Raji (cell line): ENCODE measurements around the gene UBE2L3.

Source experiments
- POLR2A ChIP-seq: IDR thresholded peaks from 2 replicates; pipeline ENCODE4 v1.6.1; 2011; ENCODE audit warnings: low read depth, low read length, control low read depth; ENCODE audit not compliant: insufficient read depth

The UBE2L3 gene

DNA sequence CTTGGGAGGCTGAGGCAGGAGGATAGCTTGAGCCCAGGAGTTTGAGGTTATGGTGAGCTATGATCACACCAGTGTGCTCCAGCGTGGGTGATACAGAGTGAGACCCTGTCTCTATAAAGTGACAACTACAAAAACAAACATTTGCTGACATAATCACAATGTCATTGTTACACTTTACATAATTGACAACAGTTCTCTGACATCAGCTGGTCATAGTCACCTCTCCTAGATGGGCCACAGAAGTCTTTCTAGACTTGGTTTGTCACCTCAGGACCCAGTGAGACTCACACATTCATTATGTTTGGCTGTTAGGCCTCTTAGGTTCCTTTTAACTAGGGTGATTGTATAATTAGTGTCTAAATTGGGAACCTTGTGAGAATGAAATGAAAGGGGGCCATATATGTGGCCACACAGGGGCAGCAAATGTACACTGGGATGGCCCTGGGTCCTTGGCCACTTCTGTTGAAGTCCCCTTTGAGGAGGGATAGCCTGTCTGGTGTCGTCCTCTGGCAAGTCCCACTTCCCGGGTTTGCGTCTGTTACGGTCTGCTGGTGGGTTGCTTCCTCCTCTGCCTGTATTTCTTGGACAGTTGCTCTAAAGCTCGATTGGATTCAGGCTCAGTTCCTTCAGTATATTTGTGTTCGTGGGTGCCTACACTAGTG lies 92.5 kb downstream of the UBE2L3 start:
- no peak for TF ChIP-seq POLR2A

DNA sequence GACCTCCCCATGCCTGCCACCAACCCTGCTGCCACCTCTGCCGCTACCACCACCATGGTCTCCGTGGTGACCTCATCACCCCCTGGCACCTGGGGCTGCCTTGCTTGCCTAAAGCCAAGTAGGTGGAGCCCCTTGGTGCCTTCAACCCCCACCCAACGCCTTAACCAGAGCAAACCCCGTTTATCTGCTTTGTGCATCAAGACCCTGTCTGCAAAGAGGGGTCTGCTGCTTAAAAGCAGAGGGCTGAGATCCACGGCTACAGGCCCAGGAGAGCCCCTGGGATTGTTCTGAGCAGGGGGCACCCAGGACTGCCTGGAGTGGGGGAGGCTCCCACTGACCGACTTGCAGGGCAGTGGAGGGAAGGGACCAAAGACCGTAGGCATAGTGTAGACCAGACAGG lies 93.4 kb downstream of the UBE2L3 start:
- no peak for TF ChIP-seq POLR2A

DNA sequence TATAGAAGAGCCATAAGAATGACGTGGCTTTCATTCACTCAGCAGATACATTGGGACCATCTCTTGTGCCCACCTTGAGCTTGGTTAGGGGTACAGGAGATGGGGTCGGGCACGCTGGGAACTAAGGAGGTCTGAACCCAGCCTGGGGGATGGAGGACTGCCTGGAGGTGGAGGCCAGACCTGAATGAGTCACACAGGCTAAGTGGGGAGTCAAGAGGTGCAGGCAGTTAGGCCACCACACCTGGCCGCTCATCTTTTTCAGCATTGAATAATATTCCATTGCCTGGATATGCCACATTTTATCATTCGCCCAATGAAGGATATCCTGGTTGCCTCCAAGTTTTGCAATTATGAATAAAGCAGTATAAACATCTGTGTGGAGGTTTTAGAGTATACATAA lies 94.5 kb downstream of the UBE2L3 start:
- no peak for TF ChIP-seq POLR2A

DNA sequence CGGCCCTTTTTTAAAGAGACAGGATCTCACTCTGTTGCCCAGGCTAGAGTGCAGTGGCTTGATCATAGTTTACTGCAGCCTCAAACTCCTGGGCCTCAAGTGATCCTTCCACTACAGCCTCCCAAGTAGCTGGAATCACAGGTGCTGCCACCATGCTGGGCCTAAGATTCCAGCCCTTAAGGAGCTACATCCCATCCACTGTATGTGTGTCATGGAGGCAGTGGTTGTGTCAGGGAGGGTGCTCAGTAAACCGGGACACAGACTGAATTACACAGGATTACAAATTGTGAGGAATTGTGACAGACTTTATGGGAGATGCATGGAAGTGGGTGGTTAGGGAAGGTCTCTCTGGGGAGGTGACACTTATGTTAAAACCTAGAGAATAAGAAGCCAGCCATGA lies 96.2 kb downstream of the UBE2L3 start:
- no peak for TF ChIP-seq POLR2A

DNA sequence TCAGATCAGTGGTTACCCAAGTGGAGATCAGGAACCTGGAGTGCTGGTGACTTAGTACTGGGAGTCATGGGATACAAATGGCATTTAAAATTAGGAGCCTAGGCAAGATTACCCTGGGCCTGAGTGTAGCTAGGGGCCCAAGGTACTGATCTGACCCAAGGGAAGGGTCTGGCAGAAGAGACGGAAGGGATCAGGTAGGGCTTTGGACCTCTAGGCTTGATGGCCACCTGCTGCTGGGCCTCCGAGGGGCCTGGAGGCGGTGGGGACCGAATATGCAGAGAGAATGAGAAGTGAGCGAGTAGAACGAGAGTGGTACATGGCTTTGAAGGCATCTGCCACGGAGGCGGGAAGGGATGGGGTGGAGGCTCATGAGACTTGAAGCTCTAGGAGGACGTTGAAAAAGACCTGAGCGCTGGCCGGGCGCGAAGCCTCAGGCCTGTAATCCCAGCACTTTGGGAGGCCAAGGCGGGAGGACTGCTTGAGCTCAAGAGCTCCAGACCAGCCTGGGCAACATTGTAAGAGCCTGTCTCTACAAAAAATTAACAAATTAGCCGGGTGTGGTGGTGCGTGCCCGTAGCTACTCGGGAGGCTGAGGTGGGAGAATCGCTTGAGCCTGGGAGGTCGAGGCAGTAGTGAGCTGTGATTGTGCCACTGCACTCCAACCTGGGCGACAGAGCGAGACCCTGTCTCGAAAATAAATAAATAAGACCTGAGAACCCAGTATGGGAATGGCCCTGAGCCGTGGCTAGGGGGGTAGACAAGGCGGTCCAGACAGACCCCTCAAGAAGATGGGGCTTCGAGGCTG lies 97.7 kb downstream of the UBE2L3 start:
- TF ChIP-seq POLR2A, result no peak

DNA sequence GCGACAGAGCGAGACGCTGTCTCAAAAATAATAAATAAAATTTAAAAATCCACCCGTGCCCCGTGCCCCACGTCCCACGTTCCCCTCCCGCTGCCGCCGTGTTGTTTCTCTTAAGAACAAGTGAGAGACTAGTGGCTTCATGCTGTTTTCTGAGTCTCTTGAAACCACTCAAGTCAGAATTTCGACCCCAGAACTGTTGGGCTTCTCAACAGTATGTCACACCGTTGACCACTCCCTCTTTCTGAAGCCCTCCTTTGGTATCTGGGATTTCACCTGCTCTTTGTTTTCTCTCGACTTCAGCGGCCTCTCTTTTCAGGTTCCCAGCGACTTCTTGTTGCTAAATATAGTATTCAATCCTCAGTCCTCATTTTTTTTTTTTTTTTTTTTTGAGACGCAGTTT lies 99.3 kb downstream of the UBE2L3 start:
- TF ChIP-seq POLR2A, result no peak

DNA sequence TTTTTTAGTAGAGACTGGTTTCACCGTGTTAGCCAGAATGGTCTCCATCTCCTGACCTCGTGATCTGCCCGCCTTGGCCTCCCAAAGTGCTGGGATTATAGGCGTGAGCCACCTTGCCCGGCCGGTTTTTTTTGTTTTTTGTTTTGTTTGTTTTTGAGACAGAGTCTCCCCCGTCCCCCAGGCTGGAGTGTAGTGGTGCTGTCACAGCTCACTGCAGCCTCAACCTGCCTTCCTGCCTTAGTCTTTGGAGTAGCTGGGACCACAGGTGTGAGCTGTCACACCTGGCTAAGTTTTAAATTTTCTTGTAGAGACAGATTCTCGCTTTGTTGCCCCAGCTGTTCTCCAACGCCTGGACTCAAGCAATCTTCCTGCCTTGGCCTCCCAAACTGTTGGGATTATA lies 101.5 kb downstream of the UBE2L3 start:
- no peak for TF ChIP-seq POLR2A

DNA sequence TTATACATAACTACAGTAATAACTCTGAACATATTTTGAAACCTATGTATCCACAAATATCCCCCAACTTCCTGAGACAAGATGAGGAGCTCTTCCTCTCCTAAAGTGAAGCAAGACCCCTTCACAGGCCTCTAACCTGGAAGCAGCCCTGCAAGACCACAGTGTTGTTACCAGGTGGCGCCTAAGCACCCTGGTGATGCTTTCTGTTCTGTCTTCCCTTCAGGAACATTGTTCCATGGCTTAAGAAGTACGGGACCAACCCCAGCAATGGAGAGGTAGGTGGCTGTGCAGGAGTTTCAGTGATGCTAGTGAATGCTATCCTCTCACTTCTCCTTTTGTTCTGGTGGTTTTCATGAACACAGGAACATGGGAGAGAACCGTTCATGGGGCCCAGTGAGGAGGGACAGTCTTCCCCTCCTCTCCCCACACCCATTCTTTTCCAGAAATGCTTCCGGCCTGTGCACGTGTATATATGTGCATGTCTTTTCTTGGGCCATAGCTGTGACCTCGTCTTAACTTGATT lies 104.7 kb downstream of the UBE2L3 start:
- TF ChIP-seq POLR2A, result no peak
